Stimulated activated CD4-positive, alpha-beta T cell treated with anti-CD3 and anti-CD28 coated beads, Interleukin-2, amount 100 ng/mL, for 48 hours (primary cell): Measurements from ENCODE around the gene CLEC6A.
A peak's percentile ranks its signal among the peaks of the same experiment; 100 is the strongest.
"Not testable (repeated sequence)": the region's sequence is repeated elsewhere in the genome, so short reads cannot be mapped to it uniquely, and the experiment has no call there.

ENCODE experiments used
- DNase-seq, 2 donors: peaks; one replicate each; pipeline ENCODE4 v3.0.0-alpha.2; 2020

CLEC6A gene

DNA sequence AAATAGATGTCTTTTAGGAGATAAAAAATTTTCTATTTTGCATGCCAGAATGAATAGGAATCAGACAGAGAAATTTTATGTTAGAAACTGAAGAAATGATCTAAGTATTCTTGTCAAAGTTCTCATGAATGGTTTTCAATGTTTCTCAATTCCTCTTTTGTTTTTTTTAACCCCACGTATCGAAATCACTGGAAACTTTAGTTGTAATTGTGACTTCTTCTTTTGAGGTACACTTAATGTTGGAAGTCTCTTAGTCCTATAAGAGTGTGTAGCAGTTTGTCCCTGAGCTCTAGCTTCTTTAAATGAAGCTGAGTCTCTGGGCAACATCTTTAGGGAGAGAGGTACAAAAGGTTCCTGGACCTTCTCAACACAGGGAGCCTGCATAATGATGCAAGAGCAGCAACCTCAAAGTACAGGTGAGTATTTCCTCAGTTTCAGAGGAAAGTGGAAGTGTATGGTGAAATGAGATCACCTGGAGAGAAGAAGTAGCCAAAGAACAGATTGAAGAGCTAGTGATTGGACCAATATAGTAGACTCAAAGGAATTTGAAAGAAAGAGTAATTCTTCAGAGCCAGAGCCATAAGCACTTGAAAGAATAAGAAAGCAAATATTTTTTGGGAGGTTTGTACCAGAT lies at the start of gene CLEC6A:
Gene CLEC6A, plus strand, starts transcription at position 236 of the 634 bp plus-strand sequence. Its CDS starts 150 bp downstream, at position 386.
- DNase-seq = no peak

DNA sequence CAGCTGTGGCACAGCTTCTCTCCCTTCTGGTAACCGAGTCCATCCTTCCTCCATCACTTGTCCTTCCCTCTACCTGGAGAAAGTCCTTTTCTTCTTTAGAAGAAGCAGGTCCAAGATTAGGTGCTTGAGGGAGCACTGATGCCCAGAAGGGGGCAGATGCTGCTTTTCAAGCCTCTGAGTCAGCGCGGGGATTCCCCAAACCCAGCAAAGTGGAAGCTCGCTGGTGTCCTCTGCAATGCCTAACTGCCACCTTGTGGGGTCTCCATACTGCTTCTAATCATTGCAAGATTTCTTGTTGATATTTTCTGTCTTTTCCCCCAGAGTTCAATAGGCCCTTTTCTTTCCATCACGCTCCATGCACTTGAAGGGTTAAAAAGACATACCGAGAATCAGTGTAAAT lies 36.2 kb upstream of the CLEC6A start:
- peak in 1 of 2 donors; percentile 31 for DNase-seq

DNA sequence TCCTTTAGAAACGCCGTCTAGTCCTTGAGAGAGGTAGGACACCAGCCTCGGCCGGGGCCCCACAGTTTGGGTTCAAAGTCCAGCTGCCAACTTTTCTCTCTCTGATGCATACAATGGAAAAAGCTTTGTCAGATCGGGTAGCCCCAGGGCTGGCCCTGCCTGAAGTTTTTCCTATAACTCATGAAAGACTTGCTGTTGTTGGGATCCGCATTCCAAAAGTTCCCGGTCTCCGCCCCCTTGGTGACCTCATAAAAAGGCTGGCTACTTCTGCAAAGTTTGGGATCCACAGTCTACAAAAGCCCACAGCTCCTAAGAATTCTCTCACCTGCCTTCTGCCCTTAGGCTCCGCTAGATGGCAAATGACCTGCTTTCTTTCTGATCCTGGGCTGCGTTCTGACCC lies 35.3 kb upstream of the CLEC6A start:
- DNase-seq = no peak

DNA sequence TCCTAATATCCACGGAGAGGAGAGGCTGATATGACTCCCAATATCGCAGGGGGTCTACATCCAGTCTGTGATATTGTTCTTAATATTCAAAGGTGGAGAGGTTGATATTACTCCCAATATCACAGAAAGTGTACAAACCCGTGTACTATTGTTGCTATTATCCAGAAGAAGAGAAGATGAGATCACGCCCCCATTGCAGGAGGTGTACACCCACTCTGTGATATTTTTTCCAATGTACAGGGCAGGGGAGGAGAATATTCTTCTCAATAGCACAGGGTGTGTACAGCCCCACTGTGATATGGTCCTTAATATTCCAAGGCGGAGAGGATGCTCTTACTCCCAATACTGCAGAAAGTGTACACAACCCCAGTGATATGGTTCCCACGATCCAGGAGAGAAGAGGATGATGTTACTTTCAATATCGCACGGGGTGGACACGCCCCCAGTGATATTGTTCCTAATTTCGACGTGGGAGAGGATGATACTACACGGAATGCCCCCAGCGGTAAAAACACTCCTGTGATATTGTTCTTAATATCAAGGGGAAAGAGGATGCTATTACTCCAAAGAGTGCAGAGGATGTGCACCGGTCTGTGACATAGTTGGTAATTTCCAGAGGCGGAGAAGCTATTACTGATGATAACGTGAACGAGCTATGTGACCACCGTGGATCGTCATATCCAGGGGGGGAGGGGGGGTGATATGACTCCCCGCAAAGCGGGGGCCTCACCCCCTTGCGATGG lies 11.1 kb upstream of the CLEC6A start:
- not testable (repeated sequence) for DNase-seq

DNA sequence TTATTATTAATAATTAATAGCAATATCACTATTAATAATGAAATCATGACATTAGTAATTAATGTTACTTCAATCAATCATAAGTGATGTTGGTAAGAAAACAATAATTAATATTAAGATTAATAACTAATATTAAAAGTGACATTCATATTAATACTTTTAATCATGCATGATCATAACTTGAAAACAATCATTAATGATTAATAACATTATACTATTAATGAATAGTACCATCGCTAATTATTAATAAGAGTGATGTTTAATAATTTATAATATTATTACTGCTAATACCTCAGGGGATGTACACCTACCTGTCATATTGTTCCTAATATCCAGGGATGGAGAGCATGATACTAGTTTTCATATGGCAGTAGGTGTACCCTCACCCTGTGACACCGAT lies 10.0 kb upstream of the CLEC6A start:
- no peak for DNase-seq

DNA sequence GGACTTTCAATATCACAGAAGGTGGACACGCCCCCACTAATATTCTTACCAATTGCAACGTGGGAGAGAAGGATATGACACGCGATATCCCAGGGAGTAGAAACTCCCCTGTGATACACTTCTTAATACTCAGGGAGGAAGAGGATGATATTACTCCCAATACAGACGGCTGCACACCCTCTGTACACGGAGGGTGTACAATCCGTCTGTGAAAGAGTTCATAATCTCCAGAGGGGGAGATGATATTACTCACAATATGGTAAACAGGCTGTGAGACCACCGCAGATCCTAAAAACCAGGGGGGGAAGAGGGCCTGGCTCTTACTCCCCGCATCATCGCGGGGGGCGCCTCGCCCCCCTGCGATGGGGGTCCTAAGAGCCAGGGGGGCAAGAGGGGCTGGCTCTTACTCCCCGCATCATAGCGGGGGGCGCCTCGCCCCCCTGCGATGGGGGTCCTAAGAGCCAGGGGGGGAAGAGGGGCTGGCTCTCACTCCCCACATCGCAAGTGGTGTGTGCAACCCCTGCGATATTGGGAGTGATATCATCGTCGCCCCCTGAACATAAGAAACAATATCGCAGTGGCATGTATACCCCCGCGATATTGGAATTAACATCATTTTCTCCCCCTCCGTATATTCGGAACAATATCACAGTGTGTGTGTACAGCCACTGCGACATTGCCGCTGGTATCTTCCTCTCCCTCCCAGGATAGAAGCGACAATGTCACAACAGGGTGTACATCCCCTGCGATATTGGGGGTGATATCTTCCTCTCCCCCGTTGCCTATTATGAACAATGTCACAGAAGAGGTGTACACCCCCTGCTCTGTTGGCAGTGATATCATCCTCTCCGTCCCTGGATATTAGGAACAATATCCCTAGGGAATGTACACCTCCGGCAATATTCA lies 8.9 kb upstream of the CLEC6A start:
- DNase-seq = no peak

DNA sequence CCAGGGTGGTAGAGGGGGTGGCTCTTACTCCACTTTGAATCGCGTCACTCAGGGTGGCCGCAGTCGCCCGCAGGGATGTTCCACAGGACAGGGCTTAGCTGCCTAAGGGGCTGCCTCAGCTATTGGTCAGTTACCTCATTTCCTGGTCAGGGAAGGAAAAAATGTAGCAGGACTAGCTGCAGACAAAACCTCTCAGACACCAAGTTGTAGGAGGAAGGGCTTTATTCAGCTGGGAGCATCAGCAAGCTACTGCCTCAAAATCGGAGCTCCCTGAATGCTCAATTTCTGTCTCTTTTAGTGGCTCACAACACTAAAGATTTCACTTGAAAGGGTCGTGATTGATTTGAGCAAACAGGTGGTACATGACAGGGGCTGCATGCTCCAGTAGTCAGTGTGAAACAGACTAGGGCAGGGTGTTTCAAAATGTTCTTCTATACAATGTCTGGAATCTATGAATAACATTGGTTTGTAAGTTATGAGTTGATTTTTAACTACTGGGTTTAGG lies 6.4 kb upstream of the CLEC6A start:
- no peak for DNase-seq

DNA sequence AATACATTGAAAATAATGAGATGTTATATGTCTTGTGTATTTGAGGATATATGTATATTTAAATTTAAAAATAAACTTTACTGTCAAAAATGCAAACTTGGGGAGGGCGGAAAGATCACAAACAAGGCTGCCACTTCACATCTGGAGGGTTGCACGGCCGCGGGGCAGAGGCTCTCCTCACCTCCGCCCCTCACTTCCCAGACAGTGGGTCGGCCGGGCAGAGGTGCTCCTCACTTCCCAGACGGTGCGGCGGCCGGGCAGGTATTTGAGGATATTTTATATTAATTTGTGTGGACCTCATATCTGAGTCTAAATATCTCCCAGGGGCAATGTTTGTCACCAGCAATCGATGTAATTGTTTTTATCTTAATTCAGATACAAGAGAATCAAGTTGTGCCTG lies 3.7 kb upstream of the CLEC6A start:
- DNase-seq = no peak

DNA sequence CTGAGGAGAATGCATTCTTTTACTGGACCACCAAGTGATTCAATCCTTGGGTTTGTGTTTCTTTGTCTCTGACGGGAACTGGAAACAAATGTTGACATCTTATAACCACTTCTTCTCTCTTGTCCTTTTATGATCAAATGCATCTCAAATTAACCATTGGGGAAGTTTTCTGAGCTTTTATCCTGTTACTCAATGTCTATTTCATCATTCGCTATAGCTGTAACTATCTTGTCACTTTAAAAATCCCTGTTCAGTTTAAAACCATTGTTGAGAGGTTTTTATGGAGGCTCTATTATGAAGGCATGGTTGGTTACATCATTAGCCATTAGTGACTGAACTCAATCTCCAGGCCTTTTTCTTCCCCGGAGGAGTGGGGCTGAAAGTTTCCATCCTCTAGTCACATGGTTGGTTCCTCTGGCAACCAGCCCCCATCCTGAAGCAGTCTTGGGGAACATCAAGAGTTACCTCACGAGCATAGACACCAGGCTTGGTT lies 2.7 kb upstream of the CLEC6A start:
- no peak for DNase-seq

DNA sequence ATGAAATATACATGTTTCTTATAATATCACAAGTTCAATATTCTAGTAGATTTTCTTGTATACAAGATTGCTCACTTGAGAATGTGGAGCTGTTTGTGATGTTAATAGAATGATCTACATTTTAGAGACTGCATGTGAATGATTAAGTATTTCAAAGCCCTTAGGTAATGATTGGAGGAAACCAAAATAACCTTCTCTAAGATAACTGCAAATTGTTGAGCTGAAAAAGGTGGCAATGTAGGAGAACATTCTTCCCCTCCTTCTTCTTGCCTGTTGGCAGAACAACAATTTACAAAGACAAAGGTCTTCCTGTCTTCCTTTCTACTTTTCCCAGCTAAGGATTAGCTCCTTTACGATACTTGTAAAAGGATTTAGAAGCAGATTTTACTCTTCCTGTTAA lies 2.0 kb upstream of the CLEC6A start:
- DNase-seq = no peak

DNA sequence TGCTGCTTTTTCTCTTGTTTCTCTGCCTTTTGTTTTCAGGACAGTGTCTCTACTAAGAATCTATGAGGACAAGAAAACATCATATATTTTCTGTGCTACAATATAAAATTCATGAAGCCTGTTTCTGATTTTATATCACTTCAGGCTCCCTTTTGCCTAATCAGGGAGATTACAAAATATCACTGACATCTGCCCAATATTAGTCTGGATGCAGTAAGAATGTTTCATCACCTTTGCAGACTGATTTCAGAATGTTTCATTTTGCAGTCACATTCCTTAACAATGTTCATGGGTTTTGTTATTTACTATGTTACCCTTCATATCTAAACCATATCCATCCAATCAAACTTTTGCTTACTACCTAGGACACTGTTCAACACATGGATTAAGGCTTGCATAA lies 491 bp upstream of the CLEC6A start:
- no peak for DNase-seq

DNA sequence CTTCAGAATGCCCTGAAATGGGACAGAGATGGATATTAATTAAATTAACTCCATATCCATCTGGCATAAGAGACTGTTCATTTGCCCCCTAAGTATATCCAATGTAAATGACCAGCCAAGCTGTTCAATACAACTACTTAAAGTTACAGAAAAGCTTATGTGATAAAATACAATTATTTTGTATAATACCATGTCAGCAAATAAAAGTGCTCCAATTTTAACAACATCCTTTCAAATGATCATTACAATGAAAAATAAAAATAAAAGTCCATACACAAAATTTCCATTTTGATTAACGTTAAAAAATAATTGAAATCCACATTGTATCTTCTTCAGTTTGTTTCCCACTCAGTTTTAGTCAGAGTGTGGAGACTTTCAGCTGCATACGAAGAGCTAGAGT lies 5.7 kb downstream of the CLEC6A start:
- no peak for DNase-seq

DNA sequence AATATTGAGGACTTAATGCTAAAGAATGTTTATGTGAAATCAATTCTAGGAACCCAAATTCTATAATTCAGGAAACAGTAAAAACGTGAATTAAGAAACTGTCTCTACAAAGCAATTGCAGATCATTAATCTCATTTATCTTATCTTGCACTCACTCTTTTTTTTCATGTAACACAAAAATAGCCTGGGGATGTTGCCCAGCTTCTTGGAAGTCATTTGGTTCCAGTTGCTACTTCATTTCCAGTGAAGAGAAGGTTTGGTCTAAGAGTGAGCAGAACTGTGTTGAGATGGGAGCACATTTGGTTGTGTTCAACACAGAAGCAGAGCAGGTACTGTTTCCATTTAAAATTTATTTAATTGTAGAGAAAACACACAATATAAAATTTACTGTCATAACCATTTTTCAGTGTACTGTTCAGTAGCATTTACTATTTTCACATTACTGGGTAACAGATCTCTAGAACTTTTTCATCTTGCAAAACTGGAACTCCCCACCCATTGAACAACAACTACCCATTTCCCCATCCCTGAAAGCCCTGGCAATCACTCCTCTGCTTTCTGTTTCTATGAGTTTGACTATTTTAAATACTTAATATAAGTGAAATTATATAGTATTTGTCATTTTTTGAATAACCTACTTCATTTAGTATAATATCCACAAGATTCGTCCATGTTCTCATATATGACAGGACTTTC lies 9.7 kb downstream of the CLEC6A start:
- DNase-seq = no peak

DNA sequence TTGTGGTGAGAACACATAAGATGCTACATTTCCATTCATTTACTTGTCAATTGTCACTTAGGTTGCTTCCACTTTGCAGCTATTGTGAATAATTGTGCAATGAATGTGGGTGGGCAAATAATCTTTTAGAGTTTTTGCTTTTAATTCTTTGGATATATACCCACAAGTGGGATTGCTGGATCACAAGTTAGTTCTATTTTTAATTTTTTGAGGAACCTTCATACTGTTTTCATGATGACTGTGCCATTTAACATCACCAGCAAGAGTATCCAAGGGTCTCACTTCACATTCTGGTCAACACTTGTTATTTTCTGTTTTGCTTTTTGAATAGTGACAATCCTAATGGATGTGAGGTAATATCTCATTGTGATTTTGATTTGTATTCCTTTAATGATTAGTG lies 10.5 kb downstream of the CLEC6A start:
- no peak for DNase-seq

DNA sequence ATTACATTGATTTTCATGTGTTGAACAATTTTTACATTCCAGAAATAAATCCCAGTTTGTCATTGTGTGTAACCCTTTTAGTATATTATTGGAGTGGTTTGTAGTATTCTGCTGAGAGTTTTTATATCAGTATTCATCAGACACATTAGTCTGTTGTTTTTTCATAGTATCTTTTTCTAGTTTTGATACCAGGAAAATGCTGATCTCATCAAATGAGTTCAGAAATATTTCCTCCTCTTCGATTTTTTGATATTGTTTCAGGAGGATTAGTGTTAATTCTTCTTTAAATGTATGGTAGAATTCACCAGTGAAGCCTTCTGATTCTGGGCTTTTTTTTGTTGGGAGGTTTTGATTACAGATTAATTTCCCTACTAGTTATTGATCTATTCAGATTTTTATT lies 15.3 kb downstream of the CLEC6A start:
- DNase-seq = no peak

DNA sequence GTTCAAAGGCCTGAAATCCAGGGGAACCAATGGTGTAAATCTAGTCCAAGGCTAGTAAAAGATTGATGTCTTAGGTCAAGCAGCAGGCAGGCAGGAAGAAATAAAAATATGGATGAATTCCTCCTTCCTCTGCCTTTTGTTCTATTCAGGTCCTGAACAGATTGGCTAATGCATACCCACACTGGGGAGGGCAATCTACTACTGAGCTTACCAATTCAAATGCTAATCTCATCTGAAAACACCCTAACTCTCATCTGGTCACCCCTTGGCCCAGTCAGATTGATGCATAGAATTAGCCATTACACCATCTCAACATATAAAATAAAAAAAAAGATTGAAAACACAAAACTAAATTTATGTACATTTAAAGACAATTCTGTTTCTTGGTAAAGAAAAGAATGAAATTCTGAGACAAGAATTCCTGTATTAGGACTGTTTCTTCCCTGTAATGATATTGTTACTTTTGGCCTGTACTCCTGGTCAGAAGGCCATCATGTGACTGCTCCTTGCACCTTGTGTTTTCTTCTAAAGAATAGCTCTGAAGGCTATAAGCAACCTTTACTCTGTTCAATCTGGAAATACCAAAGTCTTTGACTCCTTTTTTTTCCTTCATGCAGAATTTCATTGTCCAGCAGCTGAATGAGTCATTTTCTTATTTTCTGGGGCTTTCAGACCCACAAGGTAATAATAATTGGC lies 19.9 kb downstream of the CLEC6A start:
- no peak for DNase-seq

DNA sequence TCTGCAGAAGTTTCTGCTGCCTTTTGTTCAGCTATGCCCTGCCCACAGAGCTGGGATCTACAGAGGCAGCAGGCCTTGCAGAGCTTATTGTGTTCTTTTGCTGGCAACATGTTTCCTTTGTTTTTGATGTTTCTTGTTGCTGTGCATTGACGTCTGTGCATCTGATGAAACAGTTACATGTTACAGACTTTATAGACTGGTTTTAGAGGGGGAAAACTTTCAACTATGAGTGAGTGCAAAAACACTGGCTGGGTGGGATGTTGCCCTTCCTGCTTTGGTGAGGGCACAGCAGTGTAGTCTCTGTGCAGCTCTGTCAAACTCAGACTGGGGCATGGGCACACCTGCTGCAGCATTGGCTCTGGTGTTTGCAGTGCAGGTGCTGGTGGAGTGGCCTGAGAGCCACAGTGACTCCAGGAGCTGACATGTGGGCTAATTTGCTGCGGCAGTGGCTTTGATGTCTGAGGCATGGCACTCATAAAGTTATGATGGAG lies 26.9 kb downstream of the CLEC6A start:
- DNase-seq = no peak

DNA sequence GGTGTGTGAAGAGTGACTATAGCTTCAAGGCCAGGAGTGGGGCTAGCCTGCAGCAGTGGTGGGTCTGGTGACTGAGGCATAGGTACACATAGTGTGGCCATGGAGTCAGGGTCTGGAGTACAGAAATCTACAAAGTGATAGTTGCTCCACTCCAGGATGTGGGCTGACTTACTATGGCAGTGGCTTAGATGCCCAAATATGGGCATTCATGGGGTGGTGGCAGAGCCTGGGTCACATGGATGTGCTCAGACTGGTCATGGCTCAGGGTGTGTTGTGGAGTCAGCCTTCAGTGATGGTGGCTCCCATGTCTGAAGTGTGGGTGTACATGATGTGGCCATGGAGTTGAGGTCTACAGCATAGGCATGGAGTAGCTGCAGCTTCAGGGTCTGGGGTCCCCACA lies 27.3 kb downstream of the CLEC6A start:
- peak in 1 of 2 donors; percentile 1 for DNase-seq

DNA sequence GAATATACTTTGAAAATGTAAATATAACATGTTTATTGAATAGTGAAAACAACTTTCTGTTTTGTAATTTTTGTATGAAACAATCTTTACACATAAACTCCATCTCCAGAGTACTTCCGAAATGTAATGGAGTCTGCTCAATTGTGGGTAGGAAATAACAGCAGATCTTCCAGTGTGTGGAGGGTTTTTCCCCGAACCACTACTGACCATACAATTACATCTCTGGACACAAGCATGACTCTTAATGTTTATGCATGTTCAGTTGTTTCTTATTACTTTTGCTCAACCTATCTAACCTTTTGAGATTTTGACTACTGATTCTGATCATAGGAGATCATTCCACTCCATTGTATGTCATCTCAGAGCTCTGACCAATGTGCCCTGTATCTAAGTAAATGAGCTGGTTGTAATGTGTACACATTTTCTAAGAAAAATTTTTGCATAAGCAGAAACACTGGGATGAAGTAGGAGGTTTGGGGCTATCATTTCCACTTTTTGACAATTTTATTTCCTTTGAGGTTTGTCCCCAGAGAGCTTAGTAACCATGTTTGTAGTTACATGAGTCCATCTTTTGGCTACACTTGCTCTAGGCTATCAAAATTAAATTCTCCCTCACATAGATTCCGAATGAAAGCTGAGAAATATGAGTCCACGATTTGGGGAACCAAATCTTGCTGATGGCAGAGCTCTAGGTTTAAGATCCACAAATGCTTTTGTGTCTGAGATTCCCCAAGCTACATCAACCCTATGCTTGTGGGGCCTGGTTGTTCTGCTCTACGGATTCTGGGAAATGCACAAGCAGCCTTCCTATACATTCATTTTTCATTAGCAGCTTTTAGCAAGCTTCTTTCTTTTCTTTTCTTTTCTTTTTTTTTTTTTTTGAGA lies 36.1 kb downstream of the CLEC6A start:
- no peak for DNase-seq

DNA sequence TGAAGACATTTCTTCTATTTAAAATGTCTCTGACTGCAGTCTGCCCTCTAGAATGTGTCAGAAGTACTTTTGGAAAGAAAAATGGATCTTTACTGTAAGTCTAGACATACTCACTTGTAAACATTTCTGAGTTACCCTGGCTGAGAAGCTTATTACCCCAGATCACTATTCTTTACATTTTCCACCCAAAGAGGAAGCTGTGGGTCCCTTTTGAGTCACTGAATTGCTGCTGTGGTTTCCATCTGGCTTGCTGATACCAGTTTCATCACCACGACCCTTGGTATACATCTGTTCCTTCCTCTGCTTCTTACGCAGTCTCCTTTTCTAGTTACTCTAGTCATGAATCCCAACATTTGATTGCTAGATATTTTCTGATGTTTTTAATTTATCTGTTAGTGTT lies 37.3 kb downstream of the CLEC6A start:
- peak; percentile 6 to 37 for DNase-seq

DNA sequence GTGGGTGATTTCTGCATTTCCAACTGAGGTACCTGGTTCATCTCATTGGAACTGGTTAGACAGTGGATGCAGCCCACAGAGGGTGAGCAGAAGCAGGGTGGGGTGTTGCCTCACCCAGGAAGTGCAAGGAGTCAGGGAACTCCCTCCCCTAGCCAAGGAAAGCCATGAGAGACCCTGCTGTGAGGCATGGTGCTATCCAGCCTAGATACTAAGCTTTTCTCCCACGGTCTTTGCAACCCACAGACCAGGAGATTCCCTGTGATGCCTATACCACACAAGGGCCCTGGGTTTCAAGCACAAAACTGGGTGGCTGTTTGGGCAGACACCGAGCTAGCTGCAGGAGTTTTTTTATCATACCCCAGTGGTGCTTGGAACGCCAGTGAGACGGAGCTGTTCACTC lies 39.9 kb downstream of the CLEC6A start:
- not testable (repeated sequence) for DNase-seq
